T follicular helper cell (primary cell): Measurements from ENCODE around the gene TM6SF1.

Source experiments
- DNase-seq: peaks from one replicate; pipeline ENCODE4 v3.0.0-alpha.2; 2020; ENCODE audit warnings: low read depth

Gene TM6SF1

DNA sequence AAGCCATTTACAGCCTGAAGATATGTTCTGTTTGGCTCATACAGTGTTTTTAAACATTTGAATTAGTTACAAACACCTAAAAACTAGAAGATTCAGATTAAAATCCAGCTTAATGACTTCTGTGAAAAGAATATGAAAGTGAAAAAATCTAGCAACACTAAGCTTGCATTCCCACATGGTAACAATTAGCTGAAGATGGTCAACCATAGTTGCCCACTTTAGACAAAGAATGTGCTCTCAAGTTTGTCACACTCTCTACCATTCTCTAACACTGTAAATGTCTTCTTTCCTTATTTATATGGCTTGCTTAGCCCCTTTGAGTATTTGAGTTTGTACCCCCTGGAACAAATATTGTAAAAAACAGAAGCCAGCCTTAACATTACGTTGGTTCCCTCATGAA is 67.4 kb downstream of the TM6SF1 start:
- no peak for DNase-seq

DNA sequence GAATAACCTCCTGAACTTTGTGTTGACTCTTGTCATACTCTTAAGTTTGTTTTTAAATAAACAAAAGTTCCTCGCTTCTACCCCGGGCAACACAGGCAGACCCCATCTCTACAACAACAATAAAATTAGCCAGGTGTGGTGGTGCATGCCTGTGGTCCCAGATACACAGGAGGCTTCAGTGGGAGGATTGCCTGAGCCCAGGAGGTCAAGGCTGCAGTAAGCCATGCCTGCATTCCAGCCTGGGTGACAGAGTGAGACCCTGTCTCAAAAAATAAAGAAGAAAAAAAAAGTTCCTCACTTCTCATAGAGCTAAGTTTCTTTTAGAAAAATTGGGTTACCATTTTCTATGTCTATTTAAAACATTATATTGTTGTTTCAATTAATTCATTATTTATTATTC is 70.9 kb downstream of the TM6SF1 start:
- DNase-seq = no peak

DNA sequence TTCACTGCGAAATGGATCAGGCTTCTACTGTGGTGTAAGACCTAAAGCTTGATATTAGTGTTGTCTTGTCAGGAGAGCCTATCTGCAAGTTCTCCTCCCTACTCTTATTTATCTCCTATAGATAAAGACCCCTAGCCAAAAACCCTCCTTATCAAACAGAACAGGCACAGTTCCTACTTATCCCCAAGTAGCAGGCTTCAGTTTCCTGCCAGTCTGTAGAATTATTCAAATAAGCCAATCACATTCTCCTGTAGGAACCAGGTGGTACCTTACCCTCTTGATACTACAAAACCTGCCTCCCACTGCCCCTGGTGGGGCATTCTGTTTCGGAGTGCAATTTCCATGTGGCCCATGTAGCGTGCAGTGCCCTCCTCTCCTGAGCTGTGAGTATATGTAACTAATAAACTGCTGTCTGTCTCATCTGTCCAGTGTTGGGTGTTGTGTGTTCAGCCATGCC is 71.5 kb downstream of the TM6SF1 start:
- DNase-seq = no peak

DNA sequence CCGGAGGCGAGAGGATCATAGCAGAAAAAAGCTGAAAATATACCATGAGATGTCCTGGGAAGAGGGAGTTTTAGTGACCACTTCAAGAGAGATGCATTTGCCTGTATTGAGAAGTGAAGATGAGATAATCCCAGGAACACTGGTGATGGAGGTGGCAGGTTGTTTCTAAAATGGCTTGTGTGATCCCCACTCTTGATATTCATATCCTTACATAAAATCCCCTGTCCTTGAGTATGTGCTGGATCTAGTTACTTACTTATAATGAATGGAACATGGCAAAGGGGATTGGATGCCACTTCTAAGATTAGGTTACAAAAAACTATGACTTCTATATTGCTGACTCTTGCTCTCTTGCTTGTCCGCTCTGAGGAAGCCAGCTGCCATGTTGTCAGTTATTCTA is 78.1 kb downstream of the TM6SF1 start:
- DNase-seq = no peak
